GM12878 (cell line): ENCODE measurements around the gene C14orf119. TPM values are rescaled to one million over a fixed set of nuclear protein-coding genes. Genes with fewer than 3 reads are reported as not detected.

Experiments
- ATAC-seq: fragments of 200-7000 bp; cut with Tn5 transposase; 3 replicates; pipeline ENCODE4 v1.9.1; 2020; ENCODE audit warnings: mild to moderate bottlenecking, moderate library complexity
- BruUV-seq: library from RNA; stranded (reverse); fragments of 400-500 nt; replicated peaks from 2 replicates; lab custom pipeline; 2021; lab: Mats Ljungman, UMichigan
- CTCF ChIA-PET: fragments of 300-600 bp; sonication (Branson Sonifier 250); formaldehyde crosslinking; extraction: SDS; loops from one replicate; lab custom pipeline; 2021; ENCODE audit warnings: inconsistent platforms; lab: Yijun Ruan, JAX
- POLR2A ChIA-PET: fragments of 350-600 bp; formaldehyde crosslinking; extraction: SDS; loops from one replicate; lab custom pipeline; 2021; ENCODE audit warnings: inconsistent platforms; lab: Charles Lee
- RAD21 ChIA-PET: fragments of 300-600 bp; sonication (Branson Sonifier 250); formaldehyde crosslinking; loops from one replicate; lab custom pipeline; 2023; ENCODE audit warnings: antibody characterized with exemption; ENCODE audit not compliant: unreplicated experiment; lab: Charles Lee
- SMC1A ChIA-PET: fragments of 300-600 bp; sonication (Branson Sonifier 250); formaldehyde crosslinking; loops from one replicate; lab custom pipeline; 2023; ENCODE audit not compliant: unreplicated experiment, uncharacterized antibody; lab: Charles Lee
- DNase-seq: peaks from one replicate; pipeline ENCODE4 v3.0.0-alpha.2; 2011; ENCODE audit warnings: low read depth, low spot score
- FAIRE-seq: peaks from 3 replicates; lab custom pipeline; 2011; peaks lifted over from hg19 to GRCh38; lab: Jason Lieb, UNC
- H2AFZ ChIP-seq: 2 replicates; pipeline ENCODE4 v1.6.0; 2011; ENCODE audit warnings: low read depth, low read length, control low read depth; ENCODE audit not compliant: control insufficient read depth
- H3K27ac ChIP-seq: 2 replicates; pipeline ENCODE4 v1.5.1; 2011; ENCODE audit warnings: control low read depth; ENCODE audit not compliant: control insufficient read depth, insufficient read depth
- H3K27me3 ChIP-seq, 2 experiments: replicated peaks in 1 of 2; 2 replicates each; pipeline versions ENCODE4 v1.6.0 to v1.6.1; 2011; ENCODE audit warnings: low read length in 1 of 2; ENCODE audit not compliant: control insufficient read depth in 2 of 2, insufficient read depth in 2 of 2
- H3K36me3 ChIP-seq, 2 experiments: 2 replicates each; pipeline ENCODE4 v1.5.1; 2011; ENCODE audit warnings: low read length in 1 of 2; ENCODE audit not compliant: control insufficient read depth in 2 of 2, insufficient read depth in 2 of 2
- H3K4me1 ChIP-seq: 2 replicates; pipeline ENCODE4 v1.6.1; 2011; ENCODE audit warnings: mild to moderate bottlenecking, low read length, moderate library complexity, mixed read lengths; ENCODE audit not compliant: control insufficient read depth, insufficient read depth
- H3K4me2 ChIP-seq: 2 replicates; pipeline ENCODE4 v1.6.0; 2011; ENCODE audit warnings: control low read depth; ENCODE audit not compliant: control insufficient read depth, insufficient read depth
- H3K4me3 ChIP-seq: fragments of 200-600 bp; sonication (generic); 2 replicates; pipeline ENCODE4 v1.5.1; 2016
- H3K79me2 ChIP-seq: 2 replicates; pipeline ENCODE4 v1.6.0; 2011; ENCODE audit warnings: low read length; ENCODE audit not compliant: control insufficient read depth, insufficient read depth
- H3K9ac ChIP-seq: 2 replicates; pipeline ENCODE4 v1.8.0; 2011; ENCODE audit warnings: low read length, control low read depth, mixed read lengths; ENCODE audit not compliant: control insufficient read depth, insufficient read depth
- H3K9me3 ChIP-seq: replicated peaks from 3 replicates; pipeline ENCODE4 v1.5.1; 2011; ENCODE audit warnings: mild to moderate bottlenecking, low read length; ENCODE audit not compliant: control insufficient read depth, insufficient read depth
- H4K20me1 ChIP-seq: 2 replicates; pipeline ENCODE4 v1.6.0; 2011; ENCODE audit not compliant: control insufficient read depth, insufficient read depth
- BCLAF1 ChIP-seq: fragments of 450-650 bp; IDR thresholded peaks from 2 replicates; pipeline ENCODE4 v1.6.1; 2017; ENCODE audit warnings: antibody characterized with exemption, mild to moderate bottlenecking, moderate library complexity
- EZH2 ChIP-seq: IDR thresholded peaks from 2 replicates; pipeline ENCODE4 v1.6.1; 2012; ENCODE audit warnings: low read depth, mild to moderate bottlenecking, control low read depth, inconsistent platforms, low read length, borderline replicate concordance; ENCODE audit not compliant: control insufficient read depth
- IRF3 ChIP-seq: fragments of 450-650 bp; IDR thresholded peaks from 2 replicates; pipeline ENCODE4 v1.6.1; 2014; ENCODE audit warnings: mild to moderate bottlenecking
- IRF5 ChIP-seq: fragments of 450-650 bp; IDR thresholded peaks from 2 replicates; pipeline ENCODE4 v1.6.1; 2017; ENCODE audit warnings: borderline replicate concordance
- SIN3A ChIP-seq: IDR thresholded peaks from 2 replicates; pipeline ENCODE4 v1.6.1; 2012; ENCODE audit warnings: low read depth, low read length, improper control_type of control experiment
- SMARCA5 ChIP-seq: fragments of 450-650 bp; IDR thresholded peaks from 2 replicates; pipeline ENCODE4 v1.6.1; 2017; ENCODE audit warnings: mild to moderate bottlenecking
- SPI1 ChIP-seq: IDR thresholded peaks from 2 replicates; pipeline ENCODE4 v1.6.1; 2011; ENCODE audit warnings: low read depth, mild to moderate bottlenecking, low read length, moderate library complexity, borderline replicate concordance; ENCODE audit not compliant: insufficient read depth
- SRF ChIP-seq, 2 experiments: IDR thresholded peaks; 2 replicates each; pipeline ENCODE4 v1.6.1; 2011; ENCODE audit warnings: low read depth in 2 of 2, low read length in 2 of 2, mild to moderate bottlenecking in 1 of 2, moderate library complexity in 1 of 2
- ZNF207 ChIP-seq: fragments of 450-650 bp; IDR thresholded peaks from 2 replicates; pipeline ENCODE4 v1.6.1; 2014; ENCODE audit warnings: antibody characterized with exemption, mild to moderate bottlenecking, borderline replicate concordance
- WGBS: methylation state at CpG from one replicate; pipeline ENCODE4 v1.1.6; 2016; ENCODE audit warnings: low lambda C conversion rate; ENCODE audit not compliant: insufficient replicate concordance, insufficient coverage; ENCODE audit errors: missing lambda C conversion rate; 5-methylcytosine and 5-hydroxymethylcytosine counted together
- in situ Hi-C: fragments of 300-500 bp; cut with MboI; formaldehyde crosslinking; loops from 9 replicates; pipeline ENCODE4 v1.14.3; 2018; ENCODE audit warnings: mixed read lengths
- intact Hi-C: fragments of 100-400 bp; cut with micrococcal nuclease; formaldehyde crosslinking; loops from one replicate; pipeline ENCODE4 v1.14.2; 2022; ENCODE audit not compliant: unreplicated experiment
- polyA plus RNA-seq, 11 experiments: library from polyadenylated mRNA; depleted of rRNA in 4 of 11; unstranded in 6 of 11; stranded (reverse) in 5 of 11; fragments of >200 nt; fragmentation: Nextera tagmentation in 4 of 11; fragmentation: Illumina TruSeq in 1 of 11; extraction: Ambion mirVana in 4 of 11; extraction: Trizol in 1 of 11; gene quantifications; 1 replicate in 1 of 11; 2 replicates in 10 of 11; pipeline versions ENCODE4 v1.2.1 to v1.2.3, GENCODE V29; 2011 to 2016; ENCODE audit warnings: inconsistent platforms in 2 of 11, missing spikeins in 2 of 11, low read depth in 1 of 11
- total RNA-seq, 4 experiments: library from RNA; depleted of rRNA in 3 of 4; stranded (reverse); fragments of >200 nt in 3 of 4; fragmentation: Illumina TruSeq in 1 of 4; extraction: Trizol in 1 of 4; gene quantifications; 2 replicates each; pipeline versions ENCODE4 v1.2.1 to v1.2.3, GENCODE V29; 2013 to 2021
- TF ChIP-seq, protein P1 (sequence below): IDR thresholded peaks from 2 replicates; pipeline ENCODE4 v1.6.1; 2012; ENCODE audit warnings: improper control_type of control experiment, low read depth, low read length; ENCODE audit not compliant: insufficient replicate concordance

The C14orf119 gene
- total and polyA plus RNA-seq, 10 of the 15 experiments (the other 5 are each of a cell fraction or from before 2014, with no cell fraction given) = 32.3 to 228 (median 57.6) TPM

GRCh38 chr14:23147676-23148075 lies 52.4 kb downstream of the C14orf119 start (continued):
- TF ChIP-seq IRF5 = no peak
- TF ChIP-seq, all 136 proteins: peak for 0

DNA sequence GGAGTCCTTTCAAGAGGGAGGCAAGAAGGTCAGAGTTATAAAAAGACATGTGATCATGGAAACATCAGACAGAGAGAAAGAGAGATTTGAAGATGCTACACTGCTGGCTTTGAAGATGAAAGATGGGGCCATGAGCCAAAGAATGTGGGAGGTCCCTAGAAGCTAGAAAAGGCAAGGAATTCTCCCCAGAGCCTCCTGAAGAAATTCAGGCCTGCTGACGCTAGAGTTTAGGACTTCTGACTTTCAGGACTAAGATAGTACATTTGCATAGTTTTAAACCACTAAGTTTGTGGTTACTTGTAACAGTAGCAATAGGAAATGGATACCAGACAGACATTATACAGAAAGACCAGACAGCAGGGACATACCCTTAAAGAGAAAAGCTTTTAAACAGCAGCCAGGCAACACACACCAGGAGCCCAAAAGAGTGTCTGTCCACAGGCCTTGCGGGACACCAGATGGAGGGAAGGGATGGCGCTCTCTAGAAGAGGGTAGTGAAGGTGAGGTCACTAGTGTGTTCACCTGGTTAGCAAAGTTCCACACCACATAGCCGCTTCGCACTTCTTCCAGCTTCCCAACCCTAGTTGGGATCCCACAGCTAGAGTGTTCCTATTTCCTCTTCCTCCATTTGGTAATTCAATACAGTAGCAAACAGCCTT lies 53.4 kb downstream of the C14orf119 start:
- Histone ChIP-seq H3K27ac (no peak overlapping the region), H3K9me3 (no peaks in the 10 kb centered on the region), H3K4me2 (no peak overlapping the region), H4K20me1 (no peaks in the 10 kb centered on the region; the same call in 1 of the 2 replicates), H3K9ac (no peak overlapping the region), H3K27me3 (peaks cover 0 to 2% of the 10 kb centered on the region in 2 experiments; a peak in 3 of 4 replicates), H3K4me1 (no peaks in the 10 kb centered on the region; the same call in 1 of the 2 replicates), H2AFZ (no peak overlapping the region), H3K4me3 (no peak overlapping the region), H3K79me2 (no peaks in the 10 kb centered on the region), H3K36me3 (no peaks in the 10 kb centered on the region)
- ChIA-PET POLR2A (no interaction called here), CTCF (interaction anchor here (0.6 to 1.4 kb wide), 2 partner anchors 24 to 28 kb away, joined by 3 to 4 read pairs; no protein-coding TSS in a partner anchor), RAD21 (no interaction called here), SMC1A (no interaction called here)
- no TSS peak for BruUV-seq
- 65% methylated on average over 5 of the region's 5 CpGs for WGBS
- no peak for DNase-seq
- no peak for FAIRE-seq
- no peak for ATAC-seq
- intact Hi-C loops (no loop called here), in situ Hi-C loops (no loop called here)
- TF ChIP-seq SIN3A (no peak), SMARCA5 (no peak), IRF3 (no peak), ZNF207 (no peak), SRF (IDR thresholded peaks at IDR 0.05; ENCODE audit: low read depth in 2 of 2, low read length in 2 of 2) (no peak), SPI1 (no peak), BCLAF1 (no peak), EZH2 (no peak)
- TF ChIP-seq, protein P1, sequence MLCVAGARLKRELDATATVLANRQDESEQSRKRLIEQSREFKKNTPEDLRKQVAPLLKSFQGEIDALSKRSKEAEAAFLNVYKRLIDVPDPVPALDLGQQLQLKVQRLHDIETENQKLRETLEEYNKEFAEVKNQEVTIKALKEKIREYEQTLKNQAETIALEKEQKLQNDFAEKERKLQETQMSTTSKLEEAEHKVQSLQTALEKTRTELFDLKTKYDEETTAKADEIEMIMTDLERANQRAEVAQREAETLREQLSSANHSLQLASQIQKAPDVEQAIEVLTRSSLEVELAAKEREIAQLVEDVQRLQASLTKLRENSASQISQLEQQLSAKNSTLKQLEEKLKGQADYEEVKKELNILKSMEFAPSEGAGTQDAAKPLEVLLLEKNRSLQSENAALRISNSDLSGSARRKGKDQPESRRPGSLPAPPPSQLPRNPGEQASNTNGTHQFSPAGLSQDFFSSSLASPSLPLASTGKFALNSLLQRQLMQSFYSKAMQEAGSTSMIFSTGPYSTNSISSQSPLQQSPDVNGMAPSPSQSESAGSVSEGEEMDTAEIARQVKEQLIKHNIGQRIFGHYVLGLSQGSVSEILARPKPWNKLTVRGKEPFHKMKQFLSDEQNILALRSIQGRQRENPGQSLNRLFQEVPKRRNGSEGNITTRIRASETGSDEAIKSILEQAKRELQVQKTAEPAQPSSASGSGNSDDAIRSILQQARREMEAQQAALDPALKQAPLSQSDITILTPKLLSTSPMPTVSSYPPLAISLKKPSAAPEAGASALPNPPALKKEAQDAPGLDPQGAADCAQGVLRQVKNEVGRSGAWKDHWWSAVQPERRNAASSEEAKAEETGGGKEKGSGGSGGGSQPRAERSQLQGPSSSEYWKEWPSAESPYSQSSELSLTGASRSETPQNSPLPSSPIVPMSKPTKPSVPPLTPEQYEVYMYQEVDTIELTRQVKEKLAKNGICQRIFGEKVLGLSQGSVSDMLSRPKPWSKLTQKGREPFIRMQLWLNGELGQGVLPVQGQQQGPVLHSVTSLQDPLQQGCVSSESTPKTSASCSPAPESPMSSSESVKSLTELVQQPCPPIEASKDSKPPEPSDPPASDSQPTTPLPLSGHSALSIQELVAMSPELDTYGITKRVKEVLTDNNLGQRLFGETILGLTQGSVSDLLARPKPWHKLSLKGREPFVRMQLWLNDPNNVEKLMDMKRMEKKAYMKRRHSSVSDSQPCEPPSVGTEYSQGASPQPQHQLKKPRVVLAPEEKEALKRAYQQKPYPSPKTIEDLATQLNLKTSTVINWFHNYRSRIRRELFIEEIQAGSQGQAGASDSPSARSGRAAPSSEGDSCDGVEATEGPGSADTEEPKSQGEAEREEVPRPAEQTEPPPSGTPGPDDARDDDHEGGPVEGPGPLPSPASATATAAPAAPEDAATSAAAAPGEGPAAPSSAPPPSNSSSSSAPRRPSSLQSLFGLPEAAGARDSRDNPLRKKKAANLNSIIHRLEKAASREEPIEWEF = no peak
